Measurements from ENCODE around the gene BARX2. TPM values are rescaled to one million over a fixed set of nuclear protein-coding genes. Genes with fewer than 3 reads are reported as not detected.

BARX2 gene
- total RNA-seq, 1 experiment from 2014 or later = 0.47 TPM

DNA sequence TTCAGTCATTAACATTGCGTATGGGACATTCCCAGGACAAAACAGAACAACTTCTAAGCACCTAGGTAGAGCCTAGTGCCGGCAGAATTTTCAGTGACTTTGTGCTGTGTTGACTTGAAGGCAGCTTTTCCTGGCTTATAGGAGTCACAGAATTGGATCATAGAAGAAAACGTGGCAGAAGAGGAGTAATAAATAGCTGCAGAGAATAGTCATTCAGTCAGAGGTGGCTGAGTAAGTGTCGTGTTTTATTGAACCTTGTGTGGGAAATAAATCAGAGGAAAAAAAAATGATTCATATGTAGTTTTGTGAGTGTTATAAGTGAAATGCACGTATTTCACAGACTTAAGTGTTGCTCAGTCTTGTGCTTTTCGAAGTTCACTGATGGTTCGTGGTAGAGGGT, 2.1 kb downstream of the BARX2 start:
- POLR2A ChIA-PET (ENCODE audit: unreplicated experiment) = no interaction called here
- H3K9ac ChIP-seq (ENCODE audit: low read length) = no peak overlapping the region
- DNase-seq (peak; percentile 53), ATAC-seq (no peak)
- H3F3A ChIP-seq (ENCODE audit: low read length, unreplicated experiment) = no peaks in the 10 kb centered on the region
- CTCF ChIA-PET = no interaction called here
- no peak overlapping the region for H3K27ac ChIP-seq (ENCODE audit: low read length)
- 0 out of 2 replicates have a peak overlapping the region, but pooled peaks have one; percentile 1 for H3K4me2 ChIP-seq (ENCODE audit: low read length)
- no peak for TF ChIP-seq EZH2 (IDR thresholded peaks at IDR 0.05; ENCODE audit: low read length, unreplicated experiment)
- TF ChIP-seq, protein P1, sequence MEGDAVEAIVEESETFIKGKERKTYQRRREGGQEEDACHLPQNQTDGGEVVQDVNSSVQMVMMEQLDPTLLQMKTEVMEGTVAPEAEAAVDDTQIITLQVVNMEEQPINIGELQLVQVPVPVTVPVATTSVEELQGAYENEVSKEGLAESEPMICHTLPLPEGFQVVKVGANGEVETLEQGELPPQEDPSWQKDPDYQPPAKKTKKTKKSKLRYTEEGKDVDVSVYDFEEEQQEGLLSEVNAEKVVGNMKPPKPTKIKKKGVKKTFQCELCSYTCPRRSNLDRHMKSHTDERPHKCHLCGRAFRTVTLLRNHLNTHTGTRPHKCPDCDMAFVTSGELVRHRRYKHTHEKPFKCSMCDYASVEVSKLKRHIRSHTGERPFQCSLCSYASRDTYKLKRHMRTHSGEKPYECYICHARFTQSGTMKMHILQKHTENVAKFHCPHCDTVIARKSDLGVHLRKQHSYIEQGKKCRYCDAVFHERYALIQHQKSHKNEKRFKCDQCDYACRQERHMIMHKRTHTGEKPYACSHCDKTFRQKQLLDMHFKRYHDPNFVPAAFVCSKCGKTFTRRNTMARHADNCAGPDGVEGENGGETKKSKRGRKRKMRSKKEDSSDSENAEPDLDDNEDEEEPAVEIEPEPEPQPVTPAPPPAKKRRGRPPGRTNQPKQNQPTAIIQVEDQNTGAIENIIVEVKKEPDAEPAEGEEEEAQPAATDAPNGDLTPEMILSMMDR (conservative IDR thresholded peaks at IDR 0.05; ENCODE audit: low read depth, low read length) = no peak
- no peak for TF ChIP-seq EZH2phosphoT487 (IDR thresholded peaks at IDR 0.05; ENCODE audit: borderline replicate concordance, low read length)
- H2AFZ ChIP-seq (ENCODE audit: low read length) = no peak overlapping the region
- H4K20me1 ChIP-seq (ENCODE audit: low read length) = no peaks in the 10 kb centered on the region
- H3K9me3 ChIP-seq (ENCODE audit: low read length) = no peaks in the 10 kb centered on the region
- no TSS peak for BruUV-seq (replicated peaks)
- no peak overlapping the region for H3K4me3 ChIP-seq (ENCODE audit: low read length)
- H3K27me3 ChIP-seq (ENCODE audit: low read length) = peaks cover 78% of the 10 kb centered on the region
- H3K4me1 ChIP-seq (ENCODE audit: insufficient read depth, low read length) = peaks cover 19% of the 10 kb centered on the region; the same call in 1 of the 2 replicates
- no peaks in the 10 kb centered on the region for H3K36me3 ChIP-seq (ENCODE audit: low read depth, low read length)
- H3K9me2 ChIP-seq (replicated peaks; ENCODE audit: low read length) = no peaks in the 10 kb centered on the region
- intact Hi-C loops (cut with micrococcal nuclease) = loop anchor here (1.0 kb wide), 1 partner anchor 373 kb away; no protein-coding TSS in a partner anchor
- no peaks in the 10 kb centered on the region for H3K79me2 ChIP-seq (ENCODE audit: low read length)

GRCh38 chr11:129380413-129380812, 4.8 kb downstream of the BARX2 start:
- CTCF ChIA-PET = no interaction called here
- H2AFZ ChIP-seq (ENCODE audit: low read length) = no peak overlapping the region
- no peaks in the 10 kb centered on the region for H3F3A ChIP-seq (ENCODE audit: low read length, unreplicated experiment)
- POLR2A ChIA-PET (ENCODE audit: unreplicated experiment) = no interaction called here
- no TSS peak for BruUV-seq (replicated peaks)
- 0 out of 2 replicates have a peak overlapping the region, but pooled peaks have one; percentile 2 for H3K4me2 ChIP-seq (ENCODE audit: low read length)
- no peak overlapping the region for H3K27ac ChIP-seq (ENCODE audit: low read length)
- no peak overlapping the region for H3K4me3 ChIP-seq (ENCODE audit: low read length)
- no peaks in the 10 kb centered on the region for H4K20me1 ChIP-seq (ENCODE audit: low read length)
- peaks cover 16% of the 10 kb centered on the region; the same call in 1 of the 2 replicates for H3K4me1 ChIP-seq (ENCODE audit: insufficient read depth, low read length)
- H3K9me2 ChIP-seq (replicated peaks; ENCODE audit: low read length) = no peaks in the 10 kb centered on the region
- no peaks in the 10 kb centered on the region for H3K9me3 ChIP-seq (ENCODE audit: low read length)
- H3K9ac ChIP-seq (ENCODE audit: low read length) = no peak overlapping the region
- H3K79me2 ChIP-seq (ENCODE audit: low read length) = no peaks in the 10 kb centered on the region
- DNase-seq = peak; percentile 76
- ATAC-seq = no peak
- no peaks in the 10 kb centered on the region for H3K36me3 ChIP-seq (ENCODE audit: low read depth, low read length)
- TF ChIP-seq EZH2phosphoT487 (IDR thresholded peaks at IDR 0.05; ENCODE audit: borderline replicate concordance, low read length) (no peak), EZH2 (IDR thresholded peaks at IDR 0.05; ENCODE audit: low read length, unreplicated experiment) (no peak)
- TF ChIP-seq, protein P1 (conservative IDR thresholded peaks at IDR 0.05; ENCODE audit: low read depth, low read length) = no peak
- intact Hi-C loops (cut with micrococcal nuclease) = no loop called here
- H3K27me3 ChIP-seq (ENCODE audit: low read length) = peaks cover 85% of the 10 kb centered on the region

DNA sequence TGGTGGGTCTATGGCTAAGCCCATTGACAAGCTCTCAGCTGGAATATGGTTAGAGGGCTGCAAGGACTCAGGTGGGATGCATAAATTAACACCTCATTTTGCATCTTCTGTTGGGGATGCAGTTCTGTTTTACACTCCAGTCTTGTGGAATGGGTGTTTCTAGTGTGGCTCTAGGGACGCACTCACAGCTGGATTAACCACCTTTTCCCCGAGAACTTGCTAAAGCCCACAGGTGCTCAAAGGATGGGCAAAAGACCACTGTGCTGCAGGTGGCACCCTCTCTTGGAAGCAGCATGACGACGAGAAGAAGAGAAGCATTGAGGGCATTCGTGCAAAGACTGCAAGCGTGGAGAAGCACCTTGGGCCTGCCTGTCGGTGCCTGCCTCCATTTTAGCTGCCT, 6.9 kb downstream of the BARX2 start:
- Histone ChIP-seq H2AFZ (ENCODE audit: low read length) (no peak overlapping the region), H3K27me3 (ENCODE audit: low read length) (peaks cover 90% of the 10 kb centered on the region), H3K9me2 (replicated peaks; ENCODE audit: low read length) (no peaks in the 10 kb centered on the region), H3F3A (ENCODE audit: low read length, unreplicated experiment) (no peaks in the 10 kb centered on the region), H3K4me2 (ENCODE audit: low read length) (no peak overlapping the region), H4K20me1 (ENCODE audit: low read length) (no peaks in the 10 kb centered on the region), H3K36me3 (ENCODE audit: low read depth, low read length) (no peaks in the 10 kb centered on the region), H3K9me3 (ENCODE audit: low read length) (no peaks in the 10 kb centered on the region), H3K79me2 (ENCODE audit: low read length) (no peaks in the 10 kb centered on the region), H3K4me3 (ENCODE audit: low read length) (no peak overlapping the region), H3K27ac (ENCODE audit: low read length) (no peak overlapping the region), H3K9ac (ENCODE audit: low read length) (no peak overlapping the region), H3K4me1 (ENCODE audit: insufficient read depth, low read length) (peaks cover 15% of the 10 kb centered on the region; the same call in 1 of the 2 replicates)
- TF ChIP-seq EZH2phosphoT487 (IDR thresholded peaks at IDR 0.05; ENCODE audit: borderline replicate concordance, low read length) (no peak), EZH2 (IDR thresholded peaks at IDR 0.05; ENCODE audit: low read length, unreplicated experiment) (no peak)
- TF ChIP-seq, protein P1 (conservative IDR thresholded peaks at IDR 0.05; ENCODE audit: low read depth, low read length) = no peak
- no peak for ATAC-seq
- DNase-seq = no peak
- CTCF ChIA-PET = no interaction called here
- BruUV-seq (replicated peaks) = no TSS peak
- POLR2A ChIA-PET (ENCODE audit: unreplicated experiment) = no interaction called here
- intact Hi-C loops (cut with micrococcal nuclease) = no loop called here

All from PC-3 (cell line).